ENCODE data around the gene TOR2A. TPM values are rescaled to one million over a fixed set of nuclear protein-coding genes. Genes with fewer than 3 reads are reported as not detected.
"Not testable (repeated sequence)": the region's sequence is repeated elsewhere in the genome, so short reads cannot be mapped to it uniquely, and the experiment has no call there.

The TOR2A gene
- 29.1 TPM for total RNA-seq (ENCODE audit: unreplicated experiment)
- long read RNA-seq, transcript TOR2A-203 (5 exons, 1,523 nt), result major isoform, 27 of 46 reads
- long read RNA-seq, transcript TOR2A-209 (4 exons, 933 nt), result minor isoform, 6 of 46 reads
- long read RNA-seq, partial matches to known transcripts, result 4 of 46 reads
- long read RNA-seq, other reads (novel, unspliced or antisense), result 2 of 46 reads

- peak; percentile 86 for TF ChIP-seq CTCF (IDR thresholded peaks at IDR 0.05; ENCODE audit: unreplicated experiment)
These were observed at the start of gene TOR2A for GRCh38 chr9:127734747-127735529. TOR2A (minus strand) TSS chr9:127735294; CDS start chr9:127735270, 24 bp downstream.

GRCh38 chr9:127783111-127784008 lies 48.3 kb upstream of the TOR2A start:
- H3K27ac Mint-ChIP-seq (ENCODE audit: unreplicated experiment), result peak overlapping the region; percentile 72
- peaks cover 18% of the 10 kb centered on the region for H3K4me1 Mint-ChIP-seq (ENCODE audit: unreplicated experiment)
- H3K36me3 Mint-ChIP-seq (ENCODE audit: low read depth, unreplicated experiment), result peaks cover 15% of the 10 kb centered on the region
- TF ChIP-seq CTCF (IDR thresholded peaks at IDR 0.05; ENCODE audit: unreplicated experiment), result no peak
- DNase-seq (ENCODE audit: low spot score), result no peak
- peaks cover 7% of the 10 kb centered on the region for H3K27me3 Mint-ChIP-seq (ENCODE audit: unreplicated experiment)
- no peak overlapping the region for H3K4me3 Mint-ChIP-seq (ENCODE audit: unreplicated experiment)
- H3K9me3 Mint-ChIP-seq (ENCODE audit: unreplicated experiment), result no peaks in the 10 kb centered on the region

More at GRCh38 chr9:127734747-127735529, at the start of gene TOR2A:
- Mint-ChIP-seq H3K27ac (ENCODE audit: unreplicated experiment) (peak within 1 kb of the TSS; percentile 98), H3K36me3 (ENCODE audit: low read depth, unreplicated experiment) (peaks cover 24% of the 10 kb centered on the region), H3K4me3 (ENCODE audit: unreplicated experiment) (peak within 1 kb of the TSS; percentile 93), H3K9me3 (ENCODE audit: unreplicated experiment) (no peaks in the 10 kb centered on the region), H3K4me1 (ENCODE audit: unreplicated experiment) (peaks cover 25% of the 10 kb centered on the region), H3K27me3 (ENCODE audit: unreplicated experiment) (peaks cover 16% of the 10 kb centered on the region)
- peak; percentile 100 for DNase-seq (ENCODE audit: low spot score)

- no peak overlapping the region for H3K27ac Mint-ChIP-seq (ENCODE audit: unreplicated experiment)
- no peak for TF ChIP-seq CTCF (IDR thresholded peaks at IDR 0.05; ENCODE audit: unreplicated experiment)
- peaks cover 3% of the 10 kb centered on the region for H3K36me3 Mint-ChIP-seq (ENCODE audit: low read depth, unreplicated experiment)
- H3K27me3 Mint-ChIP-seq (ENCODE audit: unreplicated experiment), result peaks cover 7% of the 10 kb centered on the region
- no peak overlapping the region for H3K4me3 Mint-ChIP-seq (ENCODE audit: unreplicated experiment)
- DNase-seq (ENCODE audit: low spot score), result no peak
- H3K9me3 Mint-ChIP-seq (ENCODE audit: unreplicated experiment), result no peaks in the 10 kb centered on the region
- peaks cover 14% of the 10 kb centered on the region for H3K4me1 Mint-ChIP-seq (ENCODE audit: unreplicated experiment)
These were observed 46.7 kb upstream of the TOR2A start for GRCh38 chr9:127781806-127782205.

- H3K4me3 Mint-ChIP-seq (ENCODE audit: unreplicated experiment); H3K27ac Mint-ChIP-seq (ENCODE audit: unreplicated experiment); DNase-seq (ENCODE audit: low spot score); H3K36me3 Mint-ChIP-seq (ENCODE audit: low read depth, unreplicated experiment); H3K9me3 Mint-ChIP-seq (ENCODE audit: unreplicated experiment); H3K27me3 Mint-ChIP-seq (ENCODE audit: unreplicated experiment): not testable (repeated sequence)
- peaks cover 14% of the 10 kb centered on the region for H3K4me1 Mint-ChIP-seq (ENCODE audit: unreplicated experiment)
These were observed 45.8 kb upstream of the TOR2A start for GRCh38 chr9:127780909-127781308.

- no peak overlapping the region for H3K27ac Mint-ChIP-seq (ENCODE audit: unreplicated experiment)
- H3K36me3 Mint-ChIP-seq (ENCODE audit: low read depth, unreplicated experiment), result no peaks in the 10 kb centered on the region
- no peak overlapping the region for H3K4me3 Mint-ChIP-seq (ENCODE audit: unreplicated experiment)
- TF ChIP-seq CTCF (IDR thresholded peaks at IDR 0.05; ENCODE audit: unreplicated experiment), result no peak
- H3K27me3 Mint-ChIP-seq (ENCODE audit: unreplicated experiment), result peaks cover 3% of the 10 kb centered on the region
- no peak for DNase-seq (ENCODE audit: low spot score)
- H3K9me3 Mint-ChIP-seq (ENCODE audit: unreplicated experiment), result no peaks in the 10 kb centered on the region
- peaks cover 14% of the 10 kb centered on the region for H3K4me1 Mint-ChIP-seq (ENCODE audit: unreplicated experiment)
These were observed 45.2 kb upstream of the TOR2A start for GRCh38 chr9:127780126-127780885.

Data from endothelial cell (in vitro differentiated cells).